Measurements from ENCODE around the gene MRC2.

The MRC2 gene

DNA sequence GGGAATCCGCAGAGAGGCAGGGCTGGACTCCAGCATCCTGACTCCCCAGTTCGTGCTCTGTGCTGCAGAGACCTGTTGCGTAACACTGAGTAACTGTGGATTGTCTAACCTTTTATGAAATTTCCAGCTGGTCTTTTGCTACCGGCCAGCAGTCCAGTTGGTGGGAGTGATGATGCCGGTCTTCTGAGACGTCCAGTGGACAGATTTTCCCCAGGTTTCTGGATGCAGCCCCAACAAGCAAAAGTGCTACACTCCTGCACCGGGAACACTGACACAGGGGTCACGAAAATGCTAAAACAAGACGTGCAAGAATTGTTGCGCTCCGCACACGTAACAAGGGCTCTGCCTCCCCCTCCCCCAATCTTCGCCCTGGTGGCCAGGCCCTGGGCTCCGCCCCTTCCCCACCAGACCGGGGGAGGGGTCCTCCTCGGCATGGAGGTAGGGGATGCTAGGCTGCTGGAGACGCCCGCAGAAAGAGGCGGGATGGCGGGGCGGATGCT lies 701 bp upstream of the MRC2 start:
- H3F3A ChIP-seq (ENCODE audit: insufficient read depth): no peaks in the 10 kb centered on the region
- no peak overlapping the region for H3K27ac ChIP-seq (ENCODE audit: low read depth, low read length)
- H3K27me3 ChIP-seq (ENCODE audit: low read length): no peaks in the 10 kb centered on the region
- H3K79me2 ChIP-seq (ENCODE audit: insufficient read depth, low read length): no peaks in the 10 kb centered on the region
- H3K9me2 ChIP-seq (replicated peaks; ENCODE audit: insufficient read depth, low read length): no peaks in the 10 kb centered on the region
- TF ChIP-seq, protein P1, sequence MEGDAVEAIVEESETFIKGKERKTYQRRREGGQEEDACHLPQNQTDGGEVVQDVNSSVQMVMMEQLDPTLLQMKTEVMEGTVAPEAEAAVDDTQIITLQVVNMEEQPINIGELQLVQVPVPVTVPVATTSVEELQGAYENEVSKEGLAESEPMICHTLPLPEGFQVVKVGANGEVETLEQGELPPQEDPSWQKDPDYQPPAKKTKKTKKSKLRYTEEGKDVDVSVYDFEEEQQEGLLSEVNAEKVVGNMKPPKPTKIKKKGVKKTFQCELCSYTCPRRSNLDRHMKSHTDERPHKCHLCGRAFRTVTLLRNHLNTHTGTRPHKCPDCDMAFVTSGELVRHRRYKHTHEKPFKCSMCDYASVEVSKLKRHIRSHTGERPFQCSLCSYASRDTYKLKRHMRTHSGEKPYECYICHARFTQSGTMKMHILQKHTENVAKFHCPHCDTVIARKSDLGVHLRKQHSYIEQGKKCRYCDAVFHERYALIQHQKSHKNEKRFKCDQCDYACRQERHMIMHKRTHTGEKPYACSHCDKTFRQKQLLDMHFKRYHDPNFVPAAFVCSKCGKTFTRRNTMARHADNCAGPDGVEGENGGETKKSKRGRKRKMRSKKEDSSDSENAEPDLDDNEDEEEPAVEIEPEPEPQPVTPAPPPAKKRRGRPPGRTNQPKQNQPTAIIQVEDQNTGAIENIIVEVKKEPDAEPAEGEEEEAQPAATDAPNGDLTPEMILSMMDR (IDR thresholded peaks at IDR 0.05; ENCODE audit: insufficient read depth, low read length, poor library complexity, severe bottlenecking): no peak
- no peak overlapping the region for H3K4me2 ChIP-seq (ENCODE audit: low read depth, low read length, poor library complexity, severe bottlenecking)
- H3K9ac ChIP-seq (ENCODE audit: low read length): no peak overlapping the region
- H3K4me3 ChIP-seq (ENCODE audit: insufficient read depth, low read length, poor library complexity, severe bottlenecking): no peak overlapping the region
- H4K20me1 ChIP-seq (ENCODE audit: low read depth, low read length): no peaks in the 10 kb centered on the region
- no peak overlapping the region for H2AFZ ChIP-seq (ENCODE audit: low read depth, low read length, severe bottlenecking)
- H3K9me3 ChIP-seq (ENCODE audit: insufficient read depth, low read length): no peaks in the 10 kb centered on the region
- no peaks in the 10 kb centered on the region for H3K36me3 ChIP-seq (ENCODE audit: low read length)

DNA sequence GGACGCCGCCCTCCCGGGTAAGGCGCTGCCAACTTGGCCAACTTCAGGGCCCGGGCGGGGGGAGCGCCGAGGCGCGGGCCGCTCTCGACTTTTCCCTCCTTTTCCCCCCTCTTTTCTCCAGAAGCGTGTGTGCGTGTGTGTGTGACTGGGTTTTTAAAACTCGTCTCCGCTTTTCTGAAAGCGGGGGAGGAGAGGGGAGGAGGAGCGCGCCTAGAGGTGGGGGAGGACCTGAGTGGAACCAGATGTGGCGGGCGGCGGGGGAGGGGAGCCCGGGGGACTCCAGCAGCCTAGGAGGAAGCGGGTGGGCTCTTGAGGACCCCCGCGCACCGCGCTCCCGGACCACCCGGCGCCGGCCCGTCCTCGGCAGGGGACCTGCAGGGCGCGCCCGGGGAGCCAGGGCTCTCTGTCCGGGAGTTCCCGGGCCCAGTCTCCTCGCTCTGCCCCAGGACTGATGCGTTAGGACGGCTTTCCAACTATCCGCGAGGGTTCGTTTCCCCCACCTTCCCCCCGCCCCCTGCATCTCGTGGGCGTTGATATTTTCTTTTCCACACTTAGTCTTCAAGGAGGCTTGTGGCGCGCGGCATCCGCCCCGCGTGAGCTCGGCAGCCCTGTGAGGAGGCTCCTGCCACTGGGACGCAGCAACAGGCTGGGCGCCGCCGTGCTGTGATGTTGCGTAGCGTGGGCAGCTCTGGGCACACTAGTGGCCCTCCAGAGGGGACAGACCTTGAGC lies 599 bp downstream of the MRC2 start:
- Histone ChIP-seq H3K27me3 (ENCODE audit: low read length) (no peaks in the 10 kb centered on the region), H3K79me2 (ENCODE audit: insufficient read depth, low read length) (no peaks in the 10 kb centered on the region), H2AFZ (ENCODE audit: low read depth, low read length, severe bottlenecking) (no peak overlapping the region), H3K4me3 (ENCODE audit: insufficient read depth, low read length, poor library complexity, severe bottlenecking) (no peak overlapping the region), H3K27ac (ENCODE audit: low read depth, low read length) (no peak overlapping the region), H3K9me2 (replicated peaks; ENCODE audit: insufficient read depth, low read length) (no peaks in the 10 kb centered on the region), H4K20me1 (ENCODE audit: low read depth, low read length) (no peaks in the 10 kb centered on the region), H3K4me2 (ENCODE audit: low read depth, low read length, poor library complexity, severe bottlenecking) (peak overlapping the region; percentile 3), H3K9me3 (ENCODE audit: insufficient read depth, low read length) (no peaks in the 10 kb centered on the region), H3F3A (ENCODE audit: insufficient read depth) (no peaks in the 10 kb centered on the region), H3K36me3 (ENCODE audit: low read length) (no peaks in the 10 kb centered on the region), H3K9ac (ENCODE audit: low read length) (no peak overlapping the region)
- no peak for TF ChIP-seq EZH2phosphoT487 (conservative IDR thresholded peaks at IDR 0.05; ENCODE audit: low read length)
- TF ChIP-seq, protein P1 (IDR thresholded peaks at IDR 0.05; ENCODE audit: insufficient read depth, low read length, poor library complexity, severe bottlenecking): no peak

DNA sequence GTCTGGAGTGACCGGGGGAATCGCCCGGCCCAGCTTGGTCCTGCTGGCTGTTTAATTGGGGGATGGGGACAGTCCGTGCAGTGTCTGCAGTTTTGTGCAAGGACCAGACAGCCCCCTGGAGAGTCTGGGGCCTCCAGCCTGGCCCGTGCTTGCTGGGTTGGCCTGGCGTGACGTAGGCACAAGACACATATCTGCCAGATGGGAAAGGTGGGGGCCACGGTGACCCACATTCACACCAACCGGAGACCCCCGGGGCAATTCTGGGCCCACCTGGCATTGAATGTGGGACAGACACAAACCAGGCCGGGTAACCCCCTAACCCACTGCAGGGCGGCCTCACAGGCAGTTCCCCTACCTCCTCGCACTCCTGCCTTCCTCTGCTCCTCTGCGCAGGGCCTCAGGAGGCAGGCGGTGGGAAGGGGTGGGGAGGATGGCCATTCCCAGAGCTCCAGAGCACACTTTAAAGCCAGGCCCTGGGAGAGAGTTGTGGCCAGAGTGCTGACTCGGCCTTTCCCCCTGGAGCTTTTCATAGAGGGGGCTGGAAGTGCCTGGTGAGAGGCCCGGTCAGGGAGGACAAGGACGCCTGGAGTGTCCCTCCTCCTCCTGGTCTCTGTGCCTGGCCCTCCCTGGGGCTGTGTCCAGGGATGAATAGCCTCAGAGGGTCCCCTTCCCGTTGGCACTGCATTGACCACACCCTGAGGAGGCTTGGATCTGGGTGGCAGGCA lies 1.5 kb downstream of the MRC2 start:
- no peak overlapping the region for H3K4me3 ChIP-seq (ENCODE audit: insufficient read depth, low read length, poor library complexity, severe bottlenecking)
- no peak overlapping the region for H3K9ac ChIP-seq (ENCODE audit: low read length)
- TF ChIP-seq, protein P1 (IDR thresholded peaks at IDR 0.05; ENCODE audit: insufficient read depth, low read length, poor library complexity, severe bottlenecking): no peak
- H4K20me1 ChIP-seq (ENCODE audit: low read depth, low read length): no peaks in the 10 kb centered on the region
- H2AFZ ChIP-seq (ENCODE audit: low read depth, low read length, severe bottlenecking): no peak overlapping the region
- no peaks in the 10 kb centered on the region for H3K36me3 ChIP-seq (ENCODE audit: low read length)
- no peaks in the 10 kb centered on the region for H3K9me3 ChIP-seq (ENCODE audit: insufficient read depth, low read length)
- H3K4me2 ChIP-seq (ENCODE audit: low read depth, low read length, poor library complexity, severe bottlenecking): no peak overlapping the region
- no peak overlapping the region for H3K27ac ChIP-seq (ENCODE audit: low read depth, low read length)
- H3K27me3 ChIP-seq (ENCODE audit: low read length): no peaks in the 10 kb centered on the region
- H3F3A ChIP-seq (ENCODE audit: insufficient read depth): no peaks in the 10 kb centered on the region
- no peaks in the 10 kb centered on the region for H3K9me2 ChIP-seq (replicated peaks; ENCODE audit: insufficient read depth, low read length)
- H3K79me2 ChIP-seq (ENCODE audit: insufficient read depth, low read length): no peaks in the 10 kb centered on the region
